ENCODE measurements around the gene SMYD2. TPM values are rescaled to one million over a fixed set of nuclear protein-coding genes. Genes with fewer than 3 reads are reported as not detected.
A peak's percentile ranks its signal among the peaks of the same experiment; 100 is the strongest.

The SMYD2 gene
- polyA plus RNA-seq, 1 donor from 2014 or later, result 36.9 TPM

DNA sequence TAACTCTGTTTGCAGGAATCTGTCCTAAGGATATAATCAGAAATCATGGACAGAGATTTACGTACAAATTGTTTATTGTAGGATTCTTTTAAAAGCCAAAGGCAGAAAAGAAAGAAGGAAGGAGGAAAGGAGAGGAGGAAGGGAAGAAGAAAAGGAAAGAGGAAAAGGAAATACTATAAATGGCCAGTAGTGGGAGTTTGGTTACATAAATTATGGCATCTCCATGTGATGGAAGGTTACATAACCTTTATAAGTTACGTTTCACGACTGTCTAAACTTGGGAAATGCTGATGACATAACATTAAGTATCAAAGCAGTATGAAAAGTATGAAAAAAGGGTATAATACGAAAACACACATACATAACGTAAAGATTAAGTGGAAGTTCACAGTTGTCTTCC is 39.0 kb downstream of the SMYD2 start:
- no peaks in the 10 kb centered on the region for H3K36me3 ChIP-seq (ENCODE audit: insufficient read depth, low read length)
- H4K20me1 ChIP-seq (ENCODE audit: insufficient read depth), result no peaks in the 10 kb centered on the region

DNA sequence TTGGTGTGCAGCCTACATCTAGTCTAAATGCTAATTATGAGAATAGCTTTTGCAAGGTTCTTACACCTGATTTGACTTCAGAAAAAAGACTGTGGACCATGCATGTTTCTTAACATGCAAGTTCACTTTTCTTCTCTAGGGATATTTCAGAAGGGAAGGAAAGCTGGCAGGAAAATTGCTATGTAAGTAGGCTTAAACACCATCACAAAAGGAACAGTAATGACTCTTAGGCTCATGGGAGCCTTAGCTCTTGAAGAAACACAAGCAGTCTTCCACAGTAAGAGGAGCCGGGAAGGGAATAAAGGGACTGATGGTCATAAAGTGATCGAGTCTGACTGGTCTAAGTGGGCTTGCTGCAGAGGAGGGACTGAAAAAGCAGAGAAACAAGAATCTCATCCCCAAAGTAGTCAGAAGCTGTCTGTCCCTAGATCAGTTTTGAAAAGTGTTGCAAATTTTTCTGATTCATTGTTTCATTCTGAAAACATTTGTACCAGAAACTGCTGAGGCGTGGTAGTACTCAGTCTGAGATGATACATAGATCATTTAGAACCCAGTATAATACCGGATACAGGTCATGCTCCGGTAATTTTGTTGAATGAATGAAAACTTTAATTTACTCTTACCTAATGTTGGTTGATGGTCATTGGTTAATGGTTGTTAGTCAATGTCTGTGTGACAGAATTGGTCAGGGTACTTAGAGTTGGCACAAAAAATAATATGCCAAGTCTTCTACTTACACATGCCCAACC is 40.9 kb downstream of the SMYD2 start:
- Histone ChIP-seq H3K27me3 (ENCODE audit: insufficient read depth, low read depth, low read length) (no peaks in the 10 kb centered on the region), H3K9ac (ENCODE audit: low read length) (peak overlapping the region; percentile 0)
- TF ChIP-seq EP300 (conservative IDR thresholded peaks at IDR 0.05; ENCODE audit: poor library complexity, severe bottlenecking) (peak; percentile 72), SMC3 (conservative IDR thresholded peaks at IDR 0.05; ENCODE audit: poor library complexity) (no peak), RAD21 (conservative IDR thresholded peaks at IDR 0.05) (peak; percentile 13), REST (IDR thresholded peaks at IDR 0.05; ENCODE audit: borderline replicate concordance) (peak; percentile 94), TAF1 (IDR thresholded peaks at IDR 0.05; ENCODE audit: low read depth) (no peak), POLR2AphosphoS5 (IDR thresholded peaks at IDR 0.05) (peak; percentile 78)
- TF ChIP-seq, protein P1, sequence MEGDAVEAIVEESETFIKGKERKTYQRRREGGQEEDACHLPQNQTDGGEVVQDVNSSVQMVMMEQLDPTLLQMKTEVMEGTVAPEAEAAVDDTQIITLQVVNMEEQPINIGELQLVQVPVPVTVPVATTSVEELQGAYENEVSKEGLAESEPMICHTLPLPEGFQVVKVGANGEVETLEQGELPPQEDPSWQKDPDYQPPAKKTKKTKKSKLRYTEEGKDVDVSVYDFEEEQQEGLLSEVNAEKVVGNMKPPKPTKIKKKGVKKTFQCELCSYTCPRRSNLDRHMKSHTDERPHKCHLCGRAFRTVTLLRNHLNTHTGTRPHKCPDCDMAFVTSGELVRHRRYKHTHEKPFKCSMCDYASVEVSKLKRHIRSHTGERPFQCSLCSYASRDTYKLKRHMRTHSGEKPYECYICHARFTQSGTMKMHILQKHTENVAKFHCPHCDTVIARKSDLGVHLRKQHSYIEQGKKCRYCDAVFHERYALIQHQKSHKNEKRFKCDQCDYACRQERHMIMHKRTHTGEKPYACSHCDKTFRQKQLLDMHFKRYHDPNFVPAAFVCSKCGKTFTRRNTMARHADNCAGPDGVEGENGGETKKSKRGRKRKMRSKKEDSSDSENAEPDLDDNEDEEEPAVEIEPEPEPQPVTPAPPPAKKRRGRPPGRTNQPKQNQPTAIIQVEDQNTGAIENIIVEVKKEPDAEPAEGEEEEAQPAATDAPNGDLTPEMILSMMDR (IDR thresholded peaks at IDR 0.05; ENCODE audit: poor library complexity, severe bottlenecking), result no peak

More for the DNA sequence above, 39.0 kb downstream of the SMYD2 start:
- Histone ChIP-seq H3K27ac (ENCODE audit: low read length) (no peak overlapping the region), H3K9me2 (ENCODE audit: insufficient read depth, low read length) (no peaks in the 10 kb centered on the region), H3F3A (ENCODE audit: insufficient read depth, low read length, poor library complexity, severe bottlenecking) (no peaks in the 10 kb centered on the region), H3K9ac (ENCODE audit: low read length) (no peak overlapping the region), H3K27me3 (ENCODE audit: insufficient read depth, low read depth, low read length) (no peaks in the 10 kb centered on the region), H2AFZ (ENCODE audit: low read depth, low read length) (no peak overlapping the region), H3K9me3 (ENCODE audit: low read length) (no peaks in the 10 kb centered on the region), H3K4me2 (ENCODE audit: low read length) (no peak overlapping the region), H3K4me3 (ENCODE audit: low read length) (no peak overlapping the region), H3K79me2 (replicated peaks; ENCODE audit: insufficient read depth, low read length) (no peaks in the 10 kb centered on the region)
- TF ChIP-seq, protein P1 (IDR thresholded peaks at IDR 0.05; ENCODE audit: poor library complexity, severe bottlenecking), result no peak
- TF ChIP-seq SMC3 (conservative IDR thresholded peaks at IDR 0.05; ENCODE audit: poor library complexity), result no peak
- no peak for TF ChIP-seq RAD21 (conservative IDR thresholded peaks at IDR 0.05)
- no peak for TF ChIP-seq TAF1 (IDR thresholded peaks at IDR 0.05; ENCODE audit: low read depth)
- TF ChIP-seq REST (IDR thresholded peaks at IDR 0.05; ENCODE audit: borderline replicate concordance), result no peak
- TF ChIP-seq EZH2 (IDR thresholded peaks at IDR 0.05; ENCODE audit: borderline replicate concordance, insufficient read depth, low read length, poor library complexity, severe bottlenecking), result no peak
- TF ChIP-seq POLR2AphosphoS5 (IDR thresholded peaks at IDR 0.05), result no peak
- TF ChIP-seq EP300 (conservative IDR thresholded peaks at IDR 0.05; ENCODE audit: poor library complexity, severe bottlenecking), result no peak

More for the DNA sequence above, 40.9 kb downstream of the SMYD2 start:
- peak overlapping the region; percentile 20 for H3K4me2 ChIP-seq (ENCODE audit: low read length)
- H3K27ac ChIP-seq (ENCODE audit: low read length), result peak overlapping the region; percentile 51
- H3K9me2 ChIP-seq (ENCODE audit: insufficient read depth, low read length), result no peaks in the 10 kb centered on the region
- H4K20me1 ChIP-seq (ENCODE audit: insufficient read depth), result no peaks in the 10 kb centered on the region
- no peaks in the 10 kb centered on the region for H3K79me2 ChIP-seq (replicated peaks; ENCODE audit: insufficient read depth, low read length)
- no peaks in the 10 kb centered on the region for H3K36me3 ChIP-seq (ENCODE audit: insufficient read depth, low read length)
- no peak overlapping the region for H2AFZ ChIP-seq (ENCODE audit: low read depth, low read length)
- H3K9me3 ChIP-seq (ENCODE audit: low read length), result no peaks in the 10 kb centered on the region
- H3K4me3 ChIP-seq (ENCODE audit: low read length), result peak overlapping the region; percentile 46
- H3F3A ChIP-seq (ENCODE audit: insufficient read depth, low read length, poor library complexity, severe bottlenecking), result no peaks in the 10 kb centered on the region

Measured in neural cell (in vitro differentiated cells).